ENCODE results near the gene CBX2.
"Not testable (repeated sequence)": the region's sequence is repeated elsewhere in the genome, so short reads cannot be mapped to it uniquely, and the experiment has no call there.

Gene CBX2

DNA sequence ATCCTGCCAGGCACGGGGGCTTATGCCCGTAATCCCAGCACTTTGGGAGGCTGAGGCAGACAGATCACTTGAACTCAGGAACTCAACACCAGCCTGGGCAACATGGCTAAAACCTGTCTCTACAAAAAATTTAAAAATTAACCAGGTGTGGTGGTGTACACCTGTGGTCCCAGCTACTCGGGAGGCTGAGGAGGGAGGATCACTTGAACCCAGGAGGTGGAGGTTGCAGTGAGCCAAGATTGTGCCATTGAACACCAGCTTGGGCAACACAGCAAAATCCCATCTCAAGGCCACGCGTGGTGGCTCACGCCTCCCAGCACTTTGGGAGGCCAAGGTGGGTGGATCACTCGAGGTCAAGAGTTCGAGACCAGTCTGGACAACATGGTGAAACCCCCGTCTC lies 23.0 kb upstream of the CBX2 start:
- ATAC-seq, result not testable (repeated sequence)

DNA sequence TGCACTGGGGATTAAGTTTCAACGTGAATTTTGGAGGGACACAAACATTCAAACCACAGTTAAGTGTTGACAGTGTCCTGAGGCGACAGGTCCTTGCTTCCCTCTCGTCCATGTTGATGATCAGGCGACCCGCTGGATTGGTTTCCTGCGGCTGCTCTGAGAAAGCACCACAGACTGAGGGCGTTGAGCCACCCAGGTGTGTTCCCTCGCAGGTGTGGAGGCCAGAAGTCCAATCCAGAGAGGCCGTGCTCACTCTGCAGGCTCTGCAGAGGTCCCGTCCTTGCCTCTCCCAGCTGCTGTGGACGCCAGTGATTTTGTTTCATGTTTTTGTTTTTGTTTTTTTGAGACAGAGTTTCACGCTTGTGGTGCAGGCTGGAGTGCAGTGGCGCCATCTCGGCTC lies 22.4 kb upstream of the CBX2 start:
- no peak for ATAC-seq
- TF ChIP-seq, protein P1, sequence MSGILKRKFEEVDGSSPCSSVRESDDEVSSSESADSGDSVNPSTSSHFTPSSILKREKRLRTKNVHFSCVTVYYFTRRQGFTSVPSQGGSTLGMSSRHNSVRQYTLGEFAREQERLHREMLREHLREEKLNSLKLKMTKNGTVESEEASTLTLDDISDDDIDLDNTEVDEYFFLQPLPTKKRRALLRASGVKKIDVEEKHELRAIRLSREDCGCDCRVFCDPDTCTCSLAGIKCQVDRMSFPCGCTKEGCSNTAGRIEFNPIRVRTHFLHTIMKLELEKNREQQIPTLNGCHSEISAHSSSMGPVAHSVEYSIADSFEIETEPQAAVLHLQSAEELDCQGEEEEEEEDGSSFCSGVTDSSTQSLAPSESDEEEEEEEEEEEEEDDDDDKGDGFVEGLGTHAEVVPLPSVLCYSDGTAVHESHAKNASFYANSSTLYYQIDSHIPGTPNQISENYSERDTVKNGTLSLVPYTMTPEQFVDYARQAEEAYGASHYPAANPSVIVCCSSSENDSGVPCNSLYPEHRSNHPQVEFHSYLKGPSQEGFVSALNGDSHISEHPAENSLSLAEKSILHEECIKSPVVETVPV (CRISPR knock-in tag; IDR thresholded peaks at IDR 0.05), result no peak
- TF ChIP-seq SNAI2 (CRISPR knock-in tag; IDR thresholded peaks at IDR 0.05), result no peak
- no peak for TF ChIP-seq OSR1 (CRISPR knock-in tag; IDR thresholded peaks at IDR 0.05)
- TF ChIP-seq TOX (CRISPR knock-in tag; IDR thresholded peaks at IDR 0.05; ENCODE audit: borderline replicate concordance), result no peak
- TF ChIP-seq ZNF70 (CRISPR knock-in tag; IDR thresholded peaks at IDR 0.05), result no peak
- no peak for TF ChIP-seq TCF4 (CRISPR knock-in tag; IDR thresholded peaks at IDR 0.05; ENCODE audit: borderline replicate concordance)
- TF ChIP-seq ISL1 (CRISPR knock-in tag; IDR thresholded peaks at IDR 0.05), result no peak
- TF ChIP-seq ESRRG (CRISPR knock-in tag; IDR thresholded peaks at IDR 0.05), result no peak

DNA sequence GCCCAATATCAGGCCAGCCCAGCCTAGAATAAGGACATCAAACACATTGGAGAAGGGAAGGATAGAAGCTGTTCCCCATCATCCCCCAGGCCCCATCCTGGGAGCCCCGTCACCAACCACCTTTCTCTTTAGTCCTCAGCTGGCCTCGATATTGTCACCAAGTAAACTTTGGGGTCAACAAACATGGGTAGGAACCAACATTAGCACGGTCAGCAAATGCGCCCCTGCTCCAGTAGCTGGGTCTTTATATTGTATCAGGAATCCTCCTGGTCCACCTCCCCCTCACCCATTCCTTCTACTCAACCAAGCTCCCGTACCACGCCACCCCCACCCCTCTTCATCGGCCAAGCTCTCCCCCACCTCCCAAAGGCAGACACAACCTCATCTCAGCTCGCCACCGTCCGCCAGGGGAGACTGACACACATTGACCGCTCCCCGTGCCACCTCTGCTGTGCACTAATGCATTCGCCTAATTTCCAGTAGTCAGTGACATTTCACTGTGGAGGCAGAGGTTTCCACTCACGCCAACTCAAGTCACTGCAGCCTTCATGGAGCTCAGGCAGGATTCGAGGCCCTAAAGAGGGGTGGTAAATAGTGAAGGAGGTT lies 20.7 kb upstream of the CBX2 start:
- ATAC-seq, result no peak
- no peak for TF ChIP-seq ZNF8 (CRISPR knock-in tag; IDR thresholded peaks at IDR 0.05)
- TF ChIP-seq TSHZ2 (CRISPR knock-in tag; IDR thresholded peaks at IDR 0.05), result no peak

- no peak for ATAC-seq
- TF ChIP-seq ZNF8 (CRISPR knock-in tag; IDR thresholded peaks at IDR 0.05), result no peak
- TF ChIP-seq ZFP3 (CRISPR knock-in tag; IDR thresholded peaks at IDR 0.05), result no peak
- no peak for TF ChIP-seq ZC3H10 (CRISPR knock-in tag; IDR thresholded peaks at IDR 0.05)
- no peak for TF ChIP-seq TSHZ2 (CRISPR knock-in tag; IDR thresholded peaks at IDR 0.05)
- TF ChIP-seq, protein P2, sequence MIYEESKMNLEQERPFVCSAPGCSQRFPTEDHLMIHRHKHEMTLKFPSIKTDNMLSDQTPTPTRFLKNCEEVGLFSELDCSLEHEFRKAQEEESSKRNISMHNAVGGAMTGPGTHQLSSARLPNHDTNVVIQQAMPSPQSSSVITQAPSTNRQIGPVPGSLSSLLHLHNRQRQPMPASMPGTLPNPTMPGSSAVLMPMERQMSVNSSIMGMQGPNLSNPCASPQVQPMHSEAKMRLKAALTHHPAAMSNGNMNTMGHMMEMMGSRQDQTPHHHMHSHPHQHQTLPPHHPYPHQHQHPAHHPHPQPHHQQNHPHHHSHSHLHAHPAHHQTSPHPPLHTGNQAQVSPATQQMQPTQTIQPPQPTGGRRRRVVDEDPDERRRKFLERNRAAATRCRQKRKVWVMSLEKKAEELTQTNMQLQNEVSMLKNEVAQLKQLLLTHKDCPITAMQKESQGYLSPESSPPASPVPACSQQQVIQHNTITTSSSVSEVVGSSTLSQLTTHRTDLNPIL (CRISPR knock-in tag; IDR thresholded peaks at IDR 0.05; ENCODE audit: low read depth), result no peak
- TF ChIP-seq OSR1 (CRISPR knock-in tag; IDR thresholded peaks at IDR 0.05), result no peak
- TF ChIP-seq BACH2 (CRISPR knock-in tag; IDR thresholded peaks at IDR 0.05; ENCODE audit: borderline replicate concordance), result no peak
- TF ChIP-seq PPARA (CRISPR knock-in tag; IDR thresholded peaks at IDR 0.05; ENCODE audit: borderline replicate concordance), result no peak
- no peak for TF ChIP-seq ZNF565 (CRISPR knock-in tag; conservative IDR thresholded peaks at IDR 0.05; ENCODE audit: low read depth)
- no peak for TF ChIP-seq ISL1 (CRISPR knock-in tag; IDR thresholded peaks at IDR 0.05)
- TF ChIP-seq ZNF70 (CRISPR knock-in tag; IDR thresholded peaks at IDR 0.05), result no peak
These were observed 19.7 kb upstream of the CBX2 start for GRCh38 chr17:79758271-79758670.

DNA sequence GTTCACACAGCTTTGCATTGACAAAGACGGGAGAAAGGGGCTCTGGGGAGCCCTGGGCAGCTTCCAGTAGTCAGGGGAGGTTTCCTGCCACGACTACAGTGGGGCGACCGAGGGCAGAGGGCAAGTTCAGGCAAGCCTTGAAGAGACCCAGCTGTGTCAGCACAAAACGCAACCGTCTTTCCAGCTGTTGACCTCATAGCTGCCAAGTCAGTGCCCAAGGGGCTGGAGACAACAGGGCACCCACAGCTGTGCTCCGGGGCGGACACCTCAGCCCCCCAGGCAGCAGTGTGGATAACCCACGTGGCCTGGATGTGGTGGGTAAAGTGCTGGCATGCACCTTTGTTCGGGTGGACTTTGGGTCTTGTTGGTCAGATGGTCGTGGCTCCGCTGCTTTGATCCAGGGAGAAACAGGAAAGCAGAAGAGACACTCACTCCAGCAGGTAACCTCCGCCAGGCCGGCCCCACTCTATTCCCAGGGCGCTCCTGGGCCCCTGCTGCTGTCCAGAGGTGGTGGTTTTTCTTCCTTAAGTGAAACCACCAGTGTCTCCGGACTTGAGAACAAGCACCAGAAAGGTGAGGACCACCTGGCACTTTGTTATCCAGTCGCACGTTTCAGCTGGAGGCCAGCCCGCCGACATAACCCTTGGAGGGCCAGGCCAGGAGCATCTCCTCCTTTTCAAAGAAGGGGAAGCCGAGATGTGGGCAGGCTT lies 17.6 kb upstream of the CBX2 start:
- no peak for ATAC-seq
- TF ChIP-seq TOX (CRISPR knock-in tag; IDR thresholded peaks at IDR 0.05; ENCODE audit: borderline replicate concordance), result no peak
- TF ChIP-seq, protein P2 (CRISPR knock-in tag; IDR thresholded peaks at IDR 0.05; ENCODE audit: low read depth), result no peak
- TF ChIP-seq ESRRG (CRISPR knock-in tag; IDR thresholded peaks at IDR 0.05), result no peak
- TF ChIP-seq ZNF8 (CRISPR knock-in tag; IDR thresholded peaks at IDR 0.05), result no peak
- no peak for TF ChIP-seq ZNF70 (CRISPR knock-in tag; IDR thresholded peaks at IDR 0.05)
- no peak for TF ChIP-seq ZNF565 (CRISPR knock-in tag; conservative IDR thresholded peaks at IDR 0.05; ENCODE audit: low read depth)
- no peak for TF ChIP-seq TSHZ2 (CRISPR knock-in tag; IDR thresholded peaks at IDR 0.05)
- no peak for TF ChIP-seq CSDC2 (CRISPR knock-in tag; IDR thresholded peaks at IDR 0.05)
- TF ChIP-seq TCF4 (CRISPR knock-in tag; IDR thresholded peaks at IDR 0.05; ENCODE audit: borderline replicate concordance), result no peak
- no peak for TF ChIP-seq GLIS3 (CRISPR knock-in tag; IDR thresholded peaks at IDR 0.05)
